GM12878 (cell line): ENCODE measurements around the gene CXCR6. TPM values are rescaled to one million over a fixed set of nuclear protein-coding genes. Genes with fewer than 3 reads are reported as not detected.
A peak's percentile ranks its signal among the peaks of the same experiment; 100 is the strongest.

ENCODE experiments used
- ATAC-seq: fragments of 200-7000 bp; cut with Tn5 transposase; 3 replicates; pipeline ENCODE4 v1.9.1; 2020; ENCODE audit warnings: mild to moderate bottlenecking, moderate library complexity
- BruUV-seq: library from RNA; stranded (reverse); fragments of 400-500 nt; replicated peaks from 2 replicates; lab custom pipeline; 2021; lab: Mats Ljungman, UMichigan
- CTCF ChIA-PET: fragments of 300-600 bp; sonication (Branson Sonifier 250); formaldehyde crosslinking; extraction: SDS; loops from one replicate; lab custom pipeline; 2021; ENCODE audit warnings: inconsistent platforms; lab: Yijun Ruan, JAX
- POLR2A ChIA-PET: fragments of 350-600 bp; formaldehyde crosslinking; extraction: SDS; loops from one replicate; lab custom pipeline; 2021; ENCODE audit warnings: inconsistent platforms; lab: Charles Lee
- RAD21 ChIA-PET: fragments of 300-600 bp; sonication (Branson Sonifier 250); formaldehyde crosslinking; loops from one replicate; lab custom pipeline; 2023; ENCODE audit warnings: antibody characterized with exemption; ENCODE audit not compliant: unreplicated experiment; lab: Charles Lee
- SMC1A ChIA-PET: fragments of 300-600 bp; sonication (Branson Sonifier 250); formaldehyde crosslinking; loops from one replicate; lab custom pipeline; 2023; ENCODE audit not compliant: unreplicated experiment, uncharacterized antibody; lab: Charles Lee
- DNase-seq: peaks from one replicate; pipeline ENCODE4 v3.0.0-alpha.2; 2011; ENCODE audit warnings: low read depth, low spot score
- FAIRE-seq: peaks from 3 replicates; lab custom pipeline; 2011; peaks lifted over from hg19 to GRCh38; lab: Jason Lieb, UNC
- H2AFZ ChIP-seq: 2 replicates; pipeline ENCODE4 v1.6.0; 2011; ENCODE audit warnings: low read depth, low read length, control low read depth; ENCODE audit not compliant: control insufficient read depth
- H3K27ac ChIP-seq: 2 replicates; pipeline ENCODE4 v1.5.1; 2011; ENCODE audit warnings: control low read depth; ENCODE audit not compliant: control insufficient read depth, insufficient read depth
- H3K27me3 ChIP-seq, 2 experiments: replicated peaks in 1 of 2; 2 replicates each; pipeline versions ENCODE4 v1.6.0 to v1.6.1; 2011; ENCODE audit warnings: low read length in 1 of 2; ENCODE audit not compliant: control insufficient read depth in 2 of 2, insufficient read depth in 2 of 2
- H3K36me3 ChIP-seq, 2 experiments: 2 replicates each; pipeline ENCODE4 v1.5.1; 2011; ENCODE audit warnings: low read length in 1 of 2; ENCODE audit not compliant: control insufficient read depth in 2 of 2, insufficient read depth in 2 of 2
- H3K4me1 ChIP-seq: 2 replicates; pipeline ENCODE4 v1.6.1; 2011; ENCODE audit warnings: mild to moderate bottlenecking, low read length, moderate library complexity, mixed read lengths; ENCODE audit not compliant: control insufficient read depth, insufficient read depth
- H3K4me2 ChIP-seq: 2 replicates; pipeline ENCODE4 v1.6.0; 2011; ENCODE audit warnings: control low read depth; ENCODE audit not compliant: control insufficient read depth, insufficient read depth
- H3K4me3 ChIP-seq: fragments of 200-600 bp; sonication (generic); 2 replicates; pipeline ENCODE4 v1.5.1; 2016
- H3K79me2 ChIP-seq: 2 replicates; pipeline ENCODE4 v1.6.0; 2011; ENCODE audit warnings: low read length; ENCODE audit not compliant: control insufficient read depth, insufficient read depth
- H3K9ac ChIP-seq: 2 replicates; pipeline ENCODE4 v1.8.0; 2011; ENCODE audit warnings: low read length, control low read depth, mixed read lengths; ENCODE audit not compliant: control insufficient read depth, insufficient read depth
- H3K9me3 ChIP-seq: replicated peaks from 3 replicates; pipeline ENCODE4 v1.5.1; 2011; ENCODE audit warnings: mild to moderate bottlenecking, low read length; ENCODE audit not compliant: control insufficient read depth, insufficient read depth
- H4K20me1 ChIP-seq: 2 replicates; pipeline ENCODE4 v1.6.0; 2011; ENCODE audit not compliant: control insufficient read depth, insufficient read depth
- BRCA1 ChIP-seq: IDR thresholded peaks from 2 replicates; pipeline ENCODE4 v1.6.1; 2011; ENCODE audit warnings: low read depth, low read length, improper control_type of control experiment
- CEBPB ChIP-seq, 2 experiments: fragments of 150-350 bp in 1 of 2; IDR thresholded peaks; 2 replicates each; pipeline ENCODE4 v1.6.1; 2012 to 2014; ENCODE audit warnings: low read depth in 2 of 2, low read length in 2 of 2, borderline replicate concordance in 1 of 2, inconsistent platforms in 1 of 2
- WGBS: methylation state at CpG from one replicate; pipeline ENCODE4 v1.1.6; 2016; ENCODE audit warnings: low lambda C conversion rate; ENCODE audit not compliant: insufficient replicate concordance, insufficient coverage; ENCODE audit errors: missing lambda C conversion rate; 5-methylcytosine and 5-hydroxymethylcytosine counted together
- in situ Hi-C: fragments of 300-500 bp; cut with MboI; formaldehyde crosslinking; loops from 9 replicates; pipeline ENCODE4 v1.14.3; 2018; ENCODE audit warnings: mixed read lengths
- intact Hi-C: fragments of 100-400 bp; cut with micrococcal nuclease; formaldehyde crosslinking; loops from one replicate; pipeline ENCODE4 v1.14.2; 2022; ENCODE audit not compliant: unreplicated experiment
- polyA plus RNA-seq, 11 experiments: library from polyadenylated mRNA; depleted of rRNA in 4 of 11; unstranded in 6 of 11; stranded (reverse) in 5 of 11; fragments of >200 nt; fragmentation: Nextera tagmentation in 4 of 11; fragmentation: Illumina TruSeq in 1 of 11; extraction: Ambion mirVana in 4 of 11; extraction: Trizol in 1 of 11; gene quantifications; 1 replicate in 1 of 11; 2 replicates in 10 of 11; pipeline versions ENCODE4 v1.2.1 to v1.2.3, GENCODE V29; 2011 to 2016; ENCODE audit warnings: inconsistent platforms in 2 of 11, missing spikeins in 2 of 11, low read depth in 1 of 11
- total RNA-seq, 4 experiments: library from RNA; depleted of rRNA in 3 of 4; stranded (reverse); fragments of >200 nt in 3 of 4; fragmentation: Illumina TruSeq in 1 of 4; extraction: Trizol in 1 of 4; gene quantifications; 2 replicates each; pipeline versions ENCODE4 v1.2.1 to v1.2.3, GENCODE V29; 2013 to 2021
- TF ChIP-seq, protein P1 (sequence below): fragments of 450-650 bp; IDR thresholded peaks from 2 replicates; pipeline ENCODE4 v1.6.1; 2017; ENCODE audit warnings: mild to moderate bottlenecking, moderate library complexity
- TF ChIP-seq, protein P2 (sequence below): IDR thresholded peaks from 2 replicates; pipeline ENCODE4 v1.6.1; 2011; ENCODE audit warnings: borderline replicate concordance, low read depth, mild to moderate bottlenecking, moderate library complexity, low read length; ENCODE audit not compliant: insufficient read depth, poor library complexity, severe bottlenecking

Gene CXCR6
- total and polyA plus RNA-seq, 10 of the 15 experiments (the other 5 are each of a cell fraction or from before 2014, with no cell fraction given): 0.04 to 0.20 (median 0.12) TPM; not detected in 5

DNA sequence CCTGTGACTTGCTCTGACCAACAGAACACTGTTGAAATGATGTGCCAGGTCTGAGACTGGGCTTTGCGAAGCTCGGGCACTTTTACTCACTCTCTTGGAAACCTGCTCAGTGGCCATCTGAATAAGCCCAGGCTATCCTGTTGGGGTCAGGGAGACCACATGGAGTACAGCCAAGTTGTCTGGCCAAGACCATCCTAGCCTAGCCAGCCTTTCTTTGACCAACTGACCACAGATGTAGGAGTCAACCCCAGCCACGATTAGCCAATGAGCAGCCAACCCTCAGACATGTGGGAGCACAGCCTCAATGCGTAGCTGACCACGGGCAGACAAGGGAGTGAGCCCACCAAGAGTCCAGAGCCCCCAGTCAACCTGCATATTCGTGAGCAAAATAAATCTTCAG lies 30.8 kb upstream of the CXCR6 start:
- BruUV-seq: no TSS peak
- whole genome bisulfite sequencing: 63% methylated on average over 6 of the region's 6 CpGs

More for the DNA sequence above, 30.8 kb upstream of the CXCR6 start:
- H3K27me3 ChIP-seq: peaks cover 0 to 2% of the 10 kb centered on the region in 2 experiments; a peak in 1 of 4 replicates
- TF ChIP-seq, protein P1, sequence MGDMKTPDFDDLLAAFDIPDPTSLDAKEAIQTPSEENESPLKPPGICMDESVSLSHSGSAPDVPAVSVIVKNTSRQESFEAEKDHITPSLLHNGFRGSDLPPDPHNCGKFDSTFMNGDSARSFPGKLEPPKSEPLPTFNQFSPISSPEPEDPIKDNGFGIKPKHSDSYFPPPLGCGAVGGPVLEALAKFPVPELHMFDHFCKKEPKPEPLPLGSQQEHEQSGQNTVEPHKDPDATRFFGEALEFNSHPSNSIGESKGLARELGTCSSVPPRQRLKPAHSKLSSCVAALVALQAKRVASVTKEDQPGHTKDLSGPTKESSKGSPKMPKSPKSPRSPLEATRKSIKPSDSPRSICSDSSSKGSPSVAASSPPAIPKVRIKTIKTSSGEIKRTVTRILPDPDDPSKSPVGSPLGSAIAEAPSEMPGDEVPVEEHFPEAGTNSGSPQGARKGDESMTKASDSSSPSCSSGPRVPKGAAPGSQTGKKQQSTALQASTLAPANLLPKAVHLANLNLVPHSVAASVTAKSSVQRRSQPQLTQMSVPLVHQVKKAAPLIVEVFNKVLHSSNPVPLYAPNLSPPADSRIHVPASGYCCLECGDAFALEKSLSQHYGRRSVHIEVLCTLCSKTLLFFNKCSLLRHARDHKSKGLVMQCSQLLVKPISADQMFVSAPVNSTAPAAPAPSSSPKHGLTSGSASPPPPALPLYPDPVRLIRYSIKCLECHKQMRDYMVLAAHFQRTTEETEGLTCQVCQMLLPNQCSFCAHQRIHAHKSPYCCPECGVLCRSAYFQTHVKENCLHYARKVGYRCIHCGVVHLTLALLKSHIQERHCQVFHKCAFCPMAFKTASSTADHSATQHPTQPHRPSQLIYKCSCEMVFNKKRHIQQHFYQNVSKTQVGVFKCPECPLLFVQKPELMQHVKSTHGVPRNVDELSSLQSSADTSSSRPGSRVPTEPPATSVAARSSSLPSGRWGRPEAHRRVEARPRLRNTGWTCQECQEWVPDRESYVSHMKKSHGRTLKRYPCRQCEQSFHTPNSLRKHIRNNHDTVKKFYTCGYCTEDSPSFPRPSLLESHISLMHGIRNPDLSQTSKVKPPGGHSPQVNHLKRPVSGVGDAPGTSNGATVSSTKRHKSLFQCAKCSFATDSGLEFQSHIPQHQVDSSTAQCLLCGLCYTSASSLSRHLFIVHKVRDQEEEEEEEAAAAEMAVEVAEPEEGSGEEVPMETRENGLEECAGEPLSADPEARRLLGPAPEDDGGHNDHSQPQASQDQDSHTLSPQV: no peak
- TF ChIP-seq CEBPB (IDR thresholded peaks at IDR 0.05; ENCODE audit: borderline replicate concordance in 1 of 2, low read depth in 2 of 2, low read length in 2 of 2): no peak
- TF ChIP-seq BRCA1: no peak
- TF ChIP-seq, protein P2, sequence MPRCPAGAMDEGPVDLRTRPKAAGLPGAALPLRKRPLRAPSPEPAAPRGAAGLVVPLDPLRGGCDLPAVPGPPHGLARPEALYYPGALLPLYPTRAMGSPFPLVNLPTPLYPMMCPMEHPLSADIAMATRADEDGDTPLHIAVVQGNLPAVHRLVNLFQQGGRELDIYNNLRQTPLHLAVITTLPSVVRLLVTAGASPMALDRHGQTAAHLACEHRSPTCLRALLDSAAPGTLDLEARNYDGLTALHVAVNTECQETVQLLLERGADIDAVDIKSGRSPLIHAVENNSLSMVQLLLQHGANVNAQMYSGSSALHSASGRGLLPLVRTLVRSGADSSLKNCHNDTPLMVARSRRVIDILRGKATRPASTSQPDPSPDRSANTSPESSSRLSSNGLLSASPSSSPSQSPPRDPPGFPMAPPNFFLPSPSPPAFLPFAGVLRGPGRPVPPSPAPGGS: peak; percentile 36
- no peak overlapping the region for H2AFZ ChIP-seq
- no peak overlapping the region for H3K9ac ChIP-seq
- ChIA-PET RAD21 (interaction anchor here (0.9 to 11.1 kb wide), 12 partner anchors 9 to 222 kb away, joined by 3 to 229 read pairs (median 13); partner anchors contain the start of genes CCR9 and LZTFL1), SMC1A (interaction anchor here (0.8 to 11.8 kb wide), 15 partner anchors 8 to 207 kb away, joined by 3 to 199 read pairs (median 6); partner anchors contain the start of genes CCR9 and LZTFL1), CTCF (interaction anchor here (0.7 to 2.2 kb wide), 10 partner anchors 8 to 165 kb away, joined by 3 to 9 read pairs (median 4); partner anchors contain the start of gene LZTFL1), POLR2A (interaction anchor here (0.8 to 6.4 kb wide), 9 partner anchors 9 to 223 kb away, joined by 3 to 41 read pairs (median 7); partner anchors contain the start of gene SACM1L)
- no peak for FAIRE-seq
- no peaks in the 10 kb centered on the region for H4K20me1 ChIP-seq
- H3K4me3 ChIP-seq: no peak overlapping the region; the same call in 1 of the 2 replicates
- in situ Hi-C loops (loop anchor here (5.0 kb wide), 1 partner anchor 50 kb away; no protein-coding TSS in a partner anchor), intact Hi-C loops (no loop called here)
- peaks cover 29% of the 10 kb centered on the region for H3K4me1 ChIP-seq
- no peak overlapping the region for H3K27ac ChIP-seq
- no peak overlapping the region for H3K4me2 ChIP-seq
- H3K36me3 ChIP-seq: peaks cover 0 to 2% of the 10 kb centered on the region in 2 experiments; a peak in 1 of 4 replicates
- no peak for DNase-seq
- no peaks in the 10 kb centered on the region; the same call in 2 of the 3 replicates for H3K9me3 ChIP-seq
- no peaks in the 10 kb centered on the region for H3K79me2 ChIP-seq
- no peak for ATAC-seq
